GM19463 (cell line): Measurements from ENCODE around the gene P2RX7.
"Not testable (repeated sequence)": the region's sequence is repeated elsewhere in the genome, so short reads cannot be mapped to it uniquely, and the experiment has no call there.

ENCODE experiments used
- ATAC-seq: cut with Tn5 transposase; IDR thresholded peaks from one replicate; pipeline ENCODE4 v1.9.1; 2021; ENCODE audit warnings: mild to moderate bottlenecking, moderate library complexity; ENCODE audit not compliant: unreplicated experiment

Gene P2RX7

DNA sequence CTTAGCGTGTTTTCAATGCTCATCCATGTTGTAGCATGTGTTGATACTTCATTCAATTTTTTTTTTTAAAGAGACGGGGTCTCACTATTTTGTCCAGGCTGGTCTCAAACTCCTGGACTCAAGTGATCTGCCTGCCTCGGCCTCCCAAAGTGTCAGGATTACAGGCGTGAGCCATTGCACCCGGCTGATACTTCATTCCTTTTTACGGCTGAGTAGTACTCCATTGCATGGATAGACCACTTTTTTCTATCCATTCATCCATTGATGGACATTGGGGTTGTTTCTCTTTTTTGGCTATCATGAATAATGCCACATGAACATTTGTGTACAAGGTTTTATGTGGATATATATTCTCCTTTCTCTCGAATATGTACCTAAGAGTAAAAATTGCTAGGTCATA is 1.2 kb downstream of the P2RX7 start:
- no peak for ATAC-seq

DNA sequence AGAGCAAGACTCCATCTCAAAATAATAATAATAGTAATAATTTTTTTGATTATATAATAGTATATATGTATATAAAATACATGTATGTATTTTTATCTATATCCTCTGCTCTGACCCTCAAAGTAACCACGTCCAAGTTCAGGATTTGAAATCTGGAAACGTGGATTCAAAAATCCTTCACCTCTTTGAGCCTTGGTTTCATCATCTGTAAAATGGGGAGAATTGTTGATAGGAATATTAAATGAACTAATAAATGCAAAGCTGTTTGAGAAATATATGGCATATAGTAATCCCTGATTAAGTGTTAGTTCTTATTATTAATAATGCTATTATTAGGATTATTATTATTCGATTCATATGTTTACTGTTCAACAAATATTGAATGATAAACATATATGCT is 2.6 kb downstream of the P2RX7 start:
- ATAC-seq, result no peak

DNA sequence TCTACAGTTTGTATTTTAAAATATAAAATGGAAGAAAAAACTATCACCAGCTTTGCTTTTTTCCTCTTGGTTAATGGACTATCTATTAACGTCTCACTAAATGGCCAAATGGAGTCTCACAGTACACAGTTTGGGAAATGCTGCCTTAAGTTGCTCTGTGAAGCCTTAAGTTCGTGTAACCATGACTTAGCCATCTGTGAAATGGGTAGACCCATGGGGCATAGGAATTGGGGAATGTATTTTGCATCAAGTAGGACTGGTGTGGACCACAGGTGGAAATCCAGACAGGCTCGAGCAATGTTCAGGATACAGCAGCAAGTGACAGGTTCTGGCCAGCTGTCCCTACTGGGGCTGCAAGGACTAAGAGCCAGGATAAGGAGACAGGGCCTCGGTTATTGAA is 4.8 kb downstream of the P2RX7 start:
- no peak for ATAC-seq

DNA sequence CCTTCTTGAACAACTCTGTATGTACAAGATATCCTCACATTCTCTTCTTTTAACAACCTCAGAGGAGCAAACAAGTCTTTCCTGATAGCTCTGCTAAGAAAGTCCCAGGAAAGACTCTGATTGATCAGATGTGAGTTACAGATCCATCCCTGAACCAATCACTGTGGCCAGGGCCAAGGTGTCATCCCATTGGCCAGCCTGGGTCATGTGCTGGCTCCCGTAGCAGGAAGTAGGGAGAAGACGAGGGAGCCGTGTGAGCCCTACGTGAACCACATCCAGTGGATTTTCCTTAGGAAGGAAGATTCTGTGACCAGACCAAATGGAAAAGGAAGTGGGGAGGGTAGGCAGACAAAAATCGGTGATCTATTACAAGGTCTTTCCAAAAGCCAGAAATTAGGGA is 5.6 kb downstream of the P2RX7 start:
- no peak for ATAC-seq

DNA sequence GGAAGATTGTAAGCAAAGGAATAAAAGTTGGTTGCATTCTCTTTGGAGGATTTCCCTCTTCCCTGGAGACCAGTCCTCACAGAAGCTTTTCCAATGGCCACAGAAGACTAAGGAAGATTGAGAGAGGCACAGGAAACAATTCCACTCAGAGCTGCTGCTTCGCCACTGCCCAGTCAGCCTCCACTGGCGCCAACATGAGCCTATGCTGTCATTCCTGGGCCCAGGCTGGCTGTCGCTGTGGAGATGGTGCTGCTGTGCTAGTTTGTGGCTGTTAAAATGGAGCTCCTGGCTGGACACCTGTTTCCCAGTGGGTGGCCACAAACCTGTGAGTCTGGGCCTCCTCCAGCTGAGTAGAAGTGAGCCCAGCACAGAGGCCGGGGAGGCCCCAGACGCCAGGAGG is 6.6 kb downstream of the P2RX7 start:
- ATAC-seq, result no peak

DNA sequence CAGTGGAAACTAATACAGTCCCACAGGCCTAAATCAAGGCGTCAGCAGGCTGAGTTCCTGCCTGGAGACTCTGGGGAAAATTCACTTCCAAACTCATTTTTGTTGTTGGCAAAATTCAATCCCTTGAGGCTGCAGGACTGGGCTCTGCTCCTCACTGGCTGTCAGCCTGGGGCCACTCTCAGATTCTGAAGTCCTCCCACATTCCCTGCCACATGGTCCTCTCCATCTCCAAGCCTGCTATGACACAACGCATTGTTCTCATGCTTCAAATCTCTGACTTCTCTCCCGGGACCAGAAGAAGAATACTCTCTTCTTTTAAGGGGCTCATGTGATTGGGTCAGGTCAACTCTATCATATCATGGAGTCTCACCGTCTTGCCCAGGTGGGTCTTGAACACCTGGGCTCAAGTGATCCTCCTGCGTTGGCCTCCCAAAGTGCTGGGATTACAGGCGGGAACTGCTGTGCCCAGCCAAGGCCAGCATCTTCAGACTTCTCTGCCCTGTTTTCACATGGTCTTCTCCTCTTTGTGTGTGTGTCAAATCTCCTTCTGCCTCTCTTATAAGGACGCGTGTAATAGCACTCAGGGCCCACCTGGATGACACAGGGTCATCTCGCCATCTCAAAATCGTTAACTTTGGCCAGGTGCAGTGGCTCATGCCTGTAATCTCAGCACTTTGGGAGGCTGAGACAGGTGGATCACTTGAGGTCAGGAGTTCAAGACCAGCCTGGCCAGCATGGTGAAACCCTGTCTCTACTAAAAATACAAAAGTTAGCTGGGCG is 9.7 kb downstream of the P2RX7 start:
- no peak for ATAC-seq

DNA sequence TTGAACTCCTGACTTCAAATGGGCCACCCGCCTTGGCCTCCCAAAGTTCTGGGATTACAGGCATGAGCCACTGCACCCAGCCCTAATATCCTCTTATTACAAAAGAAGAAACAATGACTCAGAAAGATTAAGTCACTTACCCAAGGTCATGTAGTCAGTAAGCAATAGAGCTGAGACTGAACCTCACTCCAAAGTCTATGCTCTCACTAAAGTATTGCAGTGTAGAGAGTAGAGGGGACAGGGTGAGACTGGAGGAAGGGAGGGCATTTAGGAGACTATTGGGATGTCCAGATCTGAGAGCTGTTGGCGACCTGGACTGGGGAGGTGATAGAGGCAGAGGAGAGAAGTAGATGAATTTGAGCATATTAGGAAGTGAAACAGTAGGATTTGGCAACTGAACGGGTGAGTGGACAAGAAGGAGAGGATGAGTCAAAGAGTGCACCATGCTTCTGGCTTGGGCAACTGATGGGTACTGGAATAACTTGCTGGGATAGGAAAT is 11.8 kb downstream of the P2RX7 start:
- ATAC-seq, result no peak

DNA sequence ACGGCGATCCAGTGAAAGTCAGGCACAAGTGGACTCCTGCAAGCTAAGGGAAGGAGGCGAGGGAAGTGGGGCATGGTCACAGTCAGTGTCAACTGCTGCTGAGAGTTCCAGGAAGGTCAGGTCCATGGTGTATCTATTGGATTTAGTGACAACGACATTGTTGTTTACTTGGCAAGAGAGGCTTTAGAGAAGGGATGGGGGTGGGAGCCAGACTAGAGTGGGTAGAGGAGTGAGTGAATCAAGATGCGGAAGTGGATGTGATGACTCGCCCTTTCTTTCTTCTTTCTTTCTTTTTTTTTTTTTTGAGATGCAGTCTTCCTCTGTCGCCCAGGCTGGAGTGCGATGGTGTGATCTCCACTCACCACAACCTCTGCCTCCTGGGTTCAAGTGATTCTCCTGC is 12.5 kb downstream of the P2RX7 start:
- no peak for ATAC-seq

DNA sequence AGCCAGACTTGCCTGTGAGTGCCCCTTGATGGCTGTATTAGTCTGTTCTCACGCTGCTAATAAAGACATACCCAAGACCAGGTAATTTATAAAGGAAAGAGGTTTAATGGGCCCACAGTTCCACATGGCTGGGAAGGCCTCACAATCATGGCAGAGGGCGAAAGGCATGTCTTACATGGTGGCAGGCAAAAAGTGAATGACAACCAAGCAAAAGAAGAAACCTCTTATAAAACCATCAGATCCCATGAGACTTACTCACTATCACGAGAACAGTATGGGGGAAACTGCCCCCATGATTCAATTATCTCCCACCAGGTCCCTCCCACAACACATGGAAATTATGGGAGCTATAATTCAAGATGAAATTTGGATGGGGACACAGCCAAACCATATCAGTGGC is 16.6 kb downstream of the P2RX7 start:
- not testable (repeated sequence) for ATAC-seq

DNA sequence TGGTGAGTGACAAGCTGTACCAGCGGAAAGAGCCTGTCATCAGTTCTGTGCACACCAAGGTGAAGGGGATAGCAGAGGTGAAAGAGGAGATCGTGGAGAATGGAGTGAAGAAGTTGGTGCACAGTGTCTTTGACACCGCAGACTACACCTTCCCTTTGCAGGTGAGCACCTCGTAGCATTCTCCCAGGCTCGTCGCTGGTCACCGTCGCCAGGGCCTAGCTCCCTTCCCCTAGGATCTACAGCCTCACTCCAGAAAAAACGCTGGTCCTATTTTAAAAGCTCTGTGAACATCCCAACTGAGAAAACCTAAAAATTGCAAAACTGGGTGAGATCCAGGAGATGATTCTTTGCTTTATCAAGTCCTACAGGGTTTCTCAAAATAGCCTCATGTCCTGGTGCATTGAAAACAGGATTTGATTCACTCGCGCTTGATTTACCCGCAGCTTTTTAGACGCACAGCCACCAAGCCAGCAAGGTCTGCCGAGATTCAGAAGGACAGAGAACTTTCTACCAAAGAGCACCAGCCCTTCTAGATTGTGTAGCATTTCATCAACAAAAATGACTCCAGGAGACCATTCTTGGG is 22.2 kb downstream of the P2RX7 start:
- no peak for ATAC-seq

DNA sequence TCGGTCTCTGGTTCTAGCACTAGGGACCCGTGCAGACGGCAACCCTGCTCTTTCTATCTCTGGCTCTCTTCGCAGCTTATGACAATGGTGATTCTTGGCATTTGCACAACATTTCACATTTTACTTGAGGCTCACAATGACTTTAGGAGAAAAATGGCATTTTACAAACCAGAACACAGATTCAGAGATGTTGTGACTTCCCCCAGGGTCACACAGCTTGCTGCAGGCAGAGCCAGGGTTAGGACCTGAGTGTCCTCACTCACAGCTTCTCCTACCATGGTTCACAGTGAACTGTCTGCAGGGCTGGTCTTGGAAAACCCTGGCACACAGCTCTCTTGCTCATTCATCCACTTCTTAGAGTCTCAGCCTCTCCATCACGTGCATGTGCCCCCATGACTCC is 23.7 kb downstream of the P2RX7 start:
- ATAC-seq, result no peak

DNA sequence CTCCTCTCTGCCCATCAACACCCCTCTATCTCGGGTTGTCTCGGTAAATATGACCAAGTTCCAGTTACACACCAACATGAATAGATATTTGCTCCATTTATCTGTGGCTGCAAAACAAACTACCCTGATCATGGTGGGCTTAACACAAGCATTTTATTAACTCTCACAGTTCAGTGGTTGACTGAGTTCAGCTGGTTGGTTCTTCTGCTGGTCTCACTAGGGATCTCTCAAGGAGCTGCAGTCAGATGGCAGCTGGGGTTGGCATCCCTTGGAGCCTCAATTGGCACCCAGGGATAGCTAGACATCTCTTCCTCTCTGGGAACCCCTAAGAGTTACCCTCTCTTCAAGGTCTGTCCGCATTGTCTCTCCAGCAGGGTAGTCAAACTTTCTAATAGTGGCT is 25.4 kb downstream of the P2RX7 start:
- no peak for ATAC-seq

DNA sequence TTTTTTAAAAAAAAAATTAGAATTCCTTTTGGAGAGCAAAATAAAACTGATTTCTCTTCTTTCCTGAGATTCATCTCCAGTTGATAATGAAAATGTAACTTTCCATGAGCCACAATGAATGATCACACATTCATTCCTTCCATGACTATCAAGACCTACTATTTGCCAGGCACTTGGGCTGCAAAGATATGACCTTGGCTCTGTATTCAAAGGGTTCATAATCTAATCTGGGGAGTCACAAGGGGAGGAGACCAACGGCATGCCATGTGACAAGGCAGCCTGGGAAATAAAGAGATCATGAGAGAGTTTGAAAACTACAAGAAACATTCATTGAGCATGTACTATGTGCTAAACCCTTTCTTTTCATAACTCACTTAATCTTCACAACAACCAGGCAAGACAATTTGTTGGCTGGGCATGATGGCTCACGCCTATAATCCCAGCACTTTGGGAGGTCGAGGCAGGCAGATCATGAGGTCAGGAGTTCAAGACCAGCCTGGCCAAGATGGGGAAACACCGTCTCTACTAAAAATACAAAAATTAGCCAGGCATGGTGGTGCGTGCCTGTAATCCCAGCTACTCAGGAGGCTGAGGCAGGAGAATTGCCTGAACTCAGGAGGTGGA is 26.2 kb downstream of the P2RX7 start:
- ATAC-seq, result not testable (repeated sequence)

DNA sequence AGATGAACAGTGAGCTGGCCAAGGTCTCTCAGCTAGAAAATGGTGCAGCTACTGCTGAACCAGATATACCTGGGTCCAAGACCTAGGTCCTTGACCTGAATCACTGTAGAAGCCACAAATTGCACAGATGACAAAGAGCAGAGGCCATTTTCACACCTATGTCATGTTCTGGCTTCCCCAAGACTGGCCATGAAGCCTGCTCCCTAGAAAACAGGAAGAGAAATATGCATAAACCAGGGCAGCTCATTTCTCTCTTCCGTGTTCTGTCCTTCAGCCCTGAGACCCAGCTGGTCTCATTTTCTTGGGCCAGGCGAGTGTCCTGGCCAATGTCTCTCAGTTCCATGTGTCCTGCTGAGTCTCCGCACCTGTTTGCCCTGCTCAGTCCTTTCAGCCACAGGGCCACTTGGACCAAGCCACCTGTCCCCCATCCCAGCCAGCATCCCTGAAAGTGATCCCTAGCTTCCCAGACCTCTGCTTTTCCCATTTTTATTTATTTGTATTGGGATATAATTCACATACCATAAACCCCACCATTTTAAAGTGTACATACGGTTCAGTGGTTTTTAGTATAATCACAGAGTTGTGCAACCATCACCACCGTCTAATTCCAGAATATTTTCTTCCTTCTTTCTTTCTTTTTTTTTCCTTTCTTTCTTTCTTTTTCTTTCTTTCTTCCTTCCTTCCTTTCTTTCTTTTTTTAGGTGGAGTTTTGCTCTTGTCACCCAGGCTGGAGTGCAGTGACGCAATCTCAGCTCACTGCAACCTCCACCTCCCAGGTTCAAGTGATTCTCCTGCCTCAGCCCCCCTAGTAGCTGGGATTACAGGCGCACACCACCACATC is 27.0 kb downstream of the P2RX7 start:
- no peak for ATAC-seq

DNA sequence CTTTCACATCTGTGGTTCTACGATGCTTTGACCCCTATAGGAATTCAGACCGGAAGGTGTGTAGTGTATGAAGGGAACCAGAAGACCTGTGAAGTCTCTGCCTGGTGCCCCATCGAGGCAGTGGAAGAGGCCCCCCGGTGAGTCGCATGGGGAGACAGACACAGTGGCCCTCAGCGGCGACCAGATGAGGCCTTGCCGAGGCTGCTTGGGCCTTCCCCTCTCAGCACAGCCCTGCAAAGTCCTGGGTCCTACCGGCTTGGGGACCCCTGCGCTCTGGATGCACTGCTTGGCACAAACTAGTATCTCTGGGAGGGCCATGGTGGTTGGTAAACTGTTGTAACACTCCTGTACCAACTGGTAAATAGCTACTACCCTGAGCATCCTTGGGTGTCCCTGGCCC is 29.7 kb downstream of the P2RX7 start:
- no peak for ATAC-seq

DNA sequence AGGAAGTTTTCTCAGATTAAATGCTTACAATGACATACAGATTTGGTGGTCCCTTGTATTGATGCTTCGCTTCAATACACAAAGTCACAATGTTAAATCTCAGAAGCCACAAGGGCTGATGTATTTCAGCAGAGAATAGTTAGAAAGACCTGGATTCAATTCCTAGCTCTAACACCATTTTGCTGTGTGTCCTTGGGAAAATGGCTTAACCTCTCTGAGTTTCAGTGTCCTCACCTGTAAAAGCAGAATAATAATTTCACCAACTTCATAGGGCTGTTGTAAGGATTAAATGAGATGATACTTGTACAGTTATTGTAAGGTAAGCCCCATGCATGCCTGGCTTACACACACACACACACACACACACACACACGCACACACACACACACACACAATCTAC is 30.3 kb downstream of the P2RX7 start:
- ATAC-seq, result no peak

DNA sequence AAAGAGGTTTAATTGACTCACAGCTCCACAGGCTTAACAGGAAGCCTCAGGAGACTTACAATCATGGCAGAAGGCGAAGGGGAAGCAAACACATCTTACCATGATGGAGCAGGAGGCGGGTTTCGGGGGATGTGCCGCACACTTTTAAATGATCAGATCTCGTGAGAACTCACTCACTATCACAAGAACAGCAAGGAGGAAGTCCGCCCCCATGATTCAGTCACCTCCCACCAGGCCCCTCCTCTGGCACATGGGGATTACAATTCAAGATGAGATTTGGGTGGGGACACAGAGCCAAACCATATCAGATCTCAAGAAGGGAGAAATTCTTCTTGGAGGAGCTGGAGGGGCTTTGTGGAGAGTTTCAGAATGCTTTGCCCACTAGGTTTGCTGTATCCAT is 32.2 kb downstream of the P2RX7 start:
- not testable (repeated sequence) for ATAC-seq

DNA sequence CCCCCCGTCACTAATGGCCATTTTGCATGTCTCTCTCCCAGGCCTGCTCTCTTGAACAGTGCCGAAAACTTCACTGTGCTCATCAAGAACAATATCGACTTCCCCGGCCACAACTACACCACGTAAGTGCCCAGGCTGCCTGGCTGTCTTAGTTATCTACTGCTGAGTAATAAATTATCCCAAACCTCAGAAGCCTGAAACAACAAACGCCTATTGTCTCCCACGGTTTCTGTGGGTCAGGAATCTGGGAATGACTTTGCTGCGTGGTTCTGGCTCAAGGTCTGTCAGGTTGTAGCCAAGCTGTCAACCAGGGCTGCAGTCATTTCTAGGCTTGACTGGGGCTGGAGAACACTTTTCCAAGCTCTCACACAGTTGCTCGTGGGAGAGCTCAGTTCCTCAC is 32.6 kb downstream of the P2RX7 start:
- no peak for ATAC-seq

DNA sequence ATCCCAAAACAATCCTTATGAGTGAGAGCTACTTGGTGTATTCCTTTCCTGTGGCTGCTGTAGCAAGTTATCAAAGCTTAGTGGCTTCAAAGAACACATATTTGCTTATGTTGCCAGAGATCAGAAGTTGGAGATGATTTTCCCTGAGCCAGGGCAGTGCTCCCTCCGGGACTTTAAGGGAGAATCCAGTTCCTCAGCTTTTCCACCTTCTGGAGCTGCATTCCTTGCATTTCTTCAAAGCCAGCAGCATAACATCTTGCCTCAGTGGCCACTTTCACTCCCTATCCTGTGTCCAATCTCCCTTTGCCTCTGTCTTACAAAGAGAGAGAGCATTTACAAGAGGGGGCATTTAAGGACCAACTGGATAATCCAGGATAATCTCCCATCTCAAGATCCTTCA is 33.7 kb downstream of the P2RX7 start:
- ATAC-seq, result no peak

DNA sequence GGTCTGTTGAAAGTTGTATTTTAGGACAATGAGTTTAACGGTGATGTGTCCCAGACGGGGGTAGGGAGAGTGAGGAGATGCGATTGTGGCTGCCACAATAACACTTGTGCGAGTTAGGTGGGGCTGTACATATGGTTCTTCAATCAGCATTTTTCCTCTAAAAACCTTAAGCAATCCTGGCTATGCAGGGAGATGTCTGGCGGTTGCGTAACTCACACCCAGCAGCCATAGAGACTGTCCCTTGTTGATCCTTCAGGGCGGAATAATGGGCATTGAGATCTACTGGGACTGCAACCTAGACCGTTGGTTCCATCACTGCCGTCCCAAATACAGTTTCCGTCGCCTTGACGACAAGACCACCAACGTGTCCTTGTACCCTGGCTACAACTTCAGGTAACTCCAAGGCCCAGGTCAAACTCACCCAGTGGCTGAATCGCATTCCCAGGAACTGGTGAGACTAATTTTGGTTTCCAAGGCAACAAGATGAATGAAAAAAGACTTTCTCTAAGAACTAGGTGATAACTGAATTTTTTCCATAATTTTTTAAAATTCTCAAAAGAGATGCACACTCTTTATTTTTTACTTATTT is 34.6 kb downstream of the P2RX7 start:
- ATAC-seq, result no peak

DNA sequence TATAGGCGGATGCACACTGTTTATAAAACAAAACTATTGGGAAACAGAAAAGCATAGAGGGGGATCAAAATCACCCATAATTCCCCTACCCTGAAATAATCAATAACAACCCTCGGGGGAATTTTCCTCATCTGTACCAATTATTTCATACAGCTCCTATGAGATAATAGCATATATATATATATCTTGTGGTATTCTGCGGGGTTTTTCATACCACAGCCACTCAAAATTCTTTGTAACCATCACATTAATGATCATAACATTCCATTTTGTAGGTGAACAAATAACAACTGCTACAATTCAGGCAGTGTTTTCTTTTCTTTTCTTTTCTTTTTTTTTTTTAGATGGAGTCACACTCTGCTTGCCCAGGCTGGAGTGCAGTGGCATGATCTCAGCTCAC is 35.3 kb downstream of the P2RX7 start:
- ATAC-seq, result no peak
